A673 (cell line): Measurements from ENCODE around the gene GNAQ.

ENCODE experiments used
- CTCF ChIP-seq: fragments of 300-800, 200-600 bp; sonication (generic); conservative IDR thresholded peaks from 2 replicates; pipeline ENCODE4 v1.5.1; 2017; ENCODE audit warnings: low read depth, mild to moderate bottlenecking, antibody characterized with exemption, low read length, moderate library complexity, mixed read lengths
- EZH2 ChIP-seq: fragments of 200-600 bp; sonication (generic); IDR thresholded peaks from 2 replicates; pipeline ENCODE4 v1.6.1; 2017; ENCODE audit warnings: borderline replicate concordance, low read depth, mild to moderate bottlenecking, mixed read lengths, antibody characterized with exemption, low read length; ENCODE audit not compliant: poor library complexity, severe bottlenecking

- TF ChIP-seq CTCF (no peak), EZH2 (no peak)
Observed at GRCh38 chr9:77882294-77882693, 149.3 kb downstream of the GNAQ start.
